ENCODE measurements around the gene NR6A1.

DNA sequence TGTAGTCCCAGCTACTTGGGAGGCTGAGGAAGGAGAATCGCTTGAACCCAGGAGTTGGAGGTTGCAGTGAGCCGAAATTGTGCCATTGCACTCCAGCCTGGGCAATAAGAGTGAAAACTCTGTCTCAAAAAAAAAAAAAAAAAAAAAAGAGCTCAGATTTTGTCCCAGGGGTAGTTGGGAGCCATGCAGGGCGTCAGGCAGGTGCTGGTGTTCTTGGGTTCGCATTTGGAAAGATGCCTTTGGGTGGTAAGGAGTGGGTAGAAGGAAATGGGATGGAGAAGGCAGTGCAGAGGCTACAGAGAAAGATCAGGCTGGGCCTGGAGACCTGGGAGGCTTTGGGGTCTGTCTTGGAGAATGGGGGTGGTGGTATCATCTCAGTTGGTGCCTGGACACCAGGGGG is 297.0 kb downstream of the NR6A1 start:
- no peak for TF ChIP-seq FOSL2 (IDR thresholded peaks at IDR 0.05)
- TF ChIP-seq FOSL2 (CRISPR knock-in tag; IDR thresholded peaks at IDR 0.05) = no peak
- no peak for TF ChIP-seq KDM1A (IDR thresholded peaks at IDR 0.05; ENCODE audit: low read depth)
- TF ChIP-seq, protein P1, sequence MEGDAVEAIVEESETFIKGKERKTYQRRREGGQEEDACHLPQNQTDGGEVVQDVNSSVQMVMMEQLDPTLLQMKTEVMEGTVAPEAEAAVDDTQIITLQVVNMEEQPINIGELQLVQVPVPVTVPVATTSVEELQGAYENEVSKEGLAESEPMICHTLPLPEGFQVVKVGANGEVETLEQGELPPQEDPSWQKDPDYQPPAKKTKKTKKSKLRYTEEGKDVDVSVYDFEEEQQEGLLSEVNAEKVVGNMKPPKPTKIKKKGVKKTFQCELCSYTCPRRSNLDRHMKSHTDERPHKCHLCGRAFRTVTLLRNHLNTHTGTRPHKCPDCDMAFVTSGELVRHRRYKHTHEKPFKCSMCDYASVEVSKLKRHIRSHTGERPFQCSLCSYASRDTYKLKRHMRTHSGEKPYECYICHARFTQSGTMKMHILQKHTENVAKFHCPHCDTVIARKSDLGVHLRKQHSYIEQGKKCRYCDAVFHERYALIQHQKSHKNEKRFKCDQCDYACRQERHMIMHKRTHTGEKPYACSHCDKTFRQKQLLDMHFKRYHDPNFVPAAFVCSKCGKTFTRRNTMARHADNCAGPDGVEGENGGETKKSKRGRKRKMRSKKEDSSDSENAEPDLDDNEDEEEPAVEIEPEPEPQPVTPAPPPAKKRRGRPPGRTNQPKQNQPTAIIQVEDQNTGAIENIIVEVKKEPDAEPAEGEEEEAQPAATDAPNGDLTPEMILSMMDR (IDR thresholded peaks at IDR 0.05) = no peak
- no peak for TF ChIP-seq HOXA7 (CRISPR knock-in tag; IDR thresholded peaks at IDR 0.05)
- no peak for TF ChIP-seq USF2 (IDR thresholded peaks at IDR 0.05)
- no peak for TF ChIP-seq CHD4 (IDR thresholded peaks at IDR 0.05; ENCODE audit: borderline replicate concordance)
- TF ChIP-seq POLR2A (IDR thresholded peaks at IDR 0.05; ENCODE audit: low read length) = no peak
- no peak for TF ChIP-seq CHD2 (IDR thresholded peaks at IDR 0.05; ENCODE audit: low read length, partially characterized antibody)
- no peak for TF ChIP-seq RAD21 (conservative IDR thresholded peaks at IDR 0.05 in 1 of 2, IDR thresholded peaks at IDR 0.05 in 1 of 2)
- TF ChIP-seq NFE2L2 (conservative IDR thresholded peaks at IDR 0.05; ENCODE audit: low read length) = no peak

Measured in A549 (cell line).